ENCODE measurements around the gene IGFALS.

DNA sequence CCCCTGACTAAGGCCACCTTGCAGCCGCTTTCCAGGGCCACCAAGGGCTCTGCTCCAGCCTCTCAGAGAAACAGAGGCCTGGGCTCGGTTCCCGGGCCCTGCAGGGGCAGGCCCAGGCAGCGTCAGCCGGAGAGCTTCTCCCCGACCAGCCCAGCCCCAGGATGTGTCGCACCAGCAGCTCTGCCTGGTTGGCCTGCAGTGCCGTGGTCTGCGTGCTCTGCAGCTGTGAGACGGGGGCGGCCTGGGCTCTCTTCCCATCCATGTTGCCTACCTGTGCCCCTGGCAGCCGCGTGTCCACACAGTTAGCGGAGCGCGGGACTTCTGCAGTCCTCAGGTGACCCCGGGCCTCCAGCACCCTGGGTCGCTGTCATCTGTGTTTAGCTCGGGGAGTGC lies 4.8 kb downstream of the IGFALS start:
- no peak for TF ChIP-seq POLR2A (IDR thresholded peaks at IDR 0.05)
- TF ChIP-seq, protein P1, sequence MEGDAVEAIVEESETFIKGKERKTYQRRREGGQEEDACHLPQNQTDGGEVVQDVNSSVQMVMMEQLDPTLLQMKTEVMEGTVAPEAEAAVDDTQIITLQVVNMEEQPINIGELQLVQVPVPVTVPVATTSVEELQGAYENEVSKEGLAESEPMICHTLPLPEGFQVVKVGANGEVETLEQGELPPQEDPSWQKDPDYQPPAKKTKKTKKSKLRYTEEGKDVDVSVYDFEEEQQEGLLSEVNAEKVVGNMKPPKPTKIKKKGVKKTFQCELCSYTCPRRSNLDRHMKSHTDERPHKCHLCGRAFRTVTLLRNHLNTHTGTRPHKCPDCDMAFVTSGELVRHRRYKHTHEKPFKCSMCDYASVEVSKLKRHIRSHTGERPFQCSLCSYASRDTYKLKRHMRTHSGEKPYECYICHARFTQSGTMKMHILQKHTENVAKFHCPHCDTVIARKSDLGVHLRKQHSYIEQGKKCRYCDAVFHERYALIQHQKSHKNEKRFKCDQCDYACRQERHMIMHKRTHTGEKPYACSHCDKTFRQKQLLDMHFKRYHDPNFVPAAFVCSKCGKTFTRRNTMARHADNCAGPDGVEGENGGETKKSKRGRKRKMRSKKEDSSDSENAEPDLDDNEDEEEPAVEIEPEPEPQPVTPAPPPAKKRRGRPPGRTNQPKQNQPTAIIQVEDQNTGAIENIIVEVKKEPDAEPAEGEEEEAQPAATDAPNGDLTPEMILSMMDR (IDR thresholded peaks at IDR 0.05) = no peak

Measured in breast epithelium (tissue), 3 donors.